NCI-H1436 treated with DMSO at 0.1 percent for 48 hours (cell line): ENCODE measurements around the gene SOX12.
"Not testable (repeated sequence)": the region's sequence is repeated elsewhere in the genome, so short reads cannot be mapped to it uniquely, and the experiment has no call there.

ENCODE experiments used
- DNase-seq: peaks from one replicate; lab custom pipeline; 2025; lab: John Stamatoyannopoulos, UW

Gene SOX12

DNA sequence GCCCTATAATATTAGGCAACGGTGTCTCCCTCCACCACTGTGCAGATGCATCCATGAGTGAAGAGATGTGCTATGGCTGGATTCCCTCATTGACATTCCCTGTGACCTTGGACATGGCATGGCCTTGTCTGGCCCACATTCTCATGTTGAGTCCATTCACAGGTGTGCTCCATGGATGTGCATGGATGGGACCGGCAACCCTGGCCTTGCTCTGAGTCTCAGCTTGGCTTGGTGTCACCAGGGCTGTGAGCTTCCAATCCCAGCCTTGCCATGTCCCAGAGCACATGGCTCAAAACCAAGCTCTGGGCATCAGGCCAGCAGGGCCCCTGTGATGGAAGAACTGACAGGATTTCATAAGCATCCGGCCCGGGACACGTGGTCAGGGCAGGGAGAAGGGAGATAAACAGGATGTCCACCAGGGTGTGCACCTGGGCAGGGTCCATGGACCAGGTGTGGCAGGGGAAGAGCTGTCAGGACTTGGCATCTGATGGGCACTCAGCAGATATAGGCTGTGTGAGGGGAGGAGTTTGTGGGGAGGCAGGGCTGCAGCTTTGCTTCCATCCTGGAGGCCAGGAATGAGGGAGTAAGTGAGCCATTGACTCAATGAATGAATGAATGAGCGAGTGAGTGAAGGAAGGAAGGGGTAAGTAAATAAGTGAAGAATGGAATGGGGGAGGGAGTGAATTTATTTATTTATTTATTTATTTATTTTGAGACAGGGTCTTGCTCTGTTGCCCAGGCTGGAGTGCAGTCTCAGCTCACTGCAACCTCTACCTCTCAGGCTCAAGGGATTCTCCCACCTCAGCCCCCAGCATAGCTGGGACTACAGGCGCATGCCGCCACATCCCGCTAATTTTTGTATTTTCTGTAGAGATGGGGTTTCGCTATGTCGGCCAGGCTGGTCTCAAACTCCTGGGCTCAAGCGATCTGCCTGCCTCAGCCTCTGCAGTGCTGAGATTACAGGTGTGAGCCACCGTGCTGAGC lies 37.2 kb downstream of the SOX12 start:
- DNase-seq: no peak

DNA sequence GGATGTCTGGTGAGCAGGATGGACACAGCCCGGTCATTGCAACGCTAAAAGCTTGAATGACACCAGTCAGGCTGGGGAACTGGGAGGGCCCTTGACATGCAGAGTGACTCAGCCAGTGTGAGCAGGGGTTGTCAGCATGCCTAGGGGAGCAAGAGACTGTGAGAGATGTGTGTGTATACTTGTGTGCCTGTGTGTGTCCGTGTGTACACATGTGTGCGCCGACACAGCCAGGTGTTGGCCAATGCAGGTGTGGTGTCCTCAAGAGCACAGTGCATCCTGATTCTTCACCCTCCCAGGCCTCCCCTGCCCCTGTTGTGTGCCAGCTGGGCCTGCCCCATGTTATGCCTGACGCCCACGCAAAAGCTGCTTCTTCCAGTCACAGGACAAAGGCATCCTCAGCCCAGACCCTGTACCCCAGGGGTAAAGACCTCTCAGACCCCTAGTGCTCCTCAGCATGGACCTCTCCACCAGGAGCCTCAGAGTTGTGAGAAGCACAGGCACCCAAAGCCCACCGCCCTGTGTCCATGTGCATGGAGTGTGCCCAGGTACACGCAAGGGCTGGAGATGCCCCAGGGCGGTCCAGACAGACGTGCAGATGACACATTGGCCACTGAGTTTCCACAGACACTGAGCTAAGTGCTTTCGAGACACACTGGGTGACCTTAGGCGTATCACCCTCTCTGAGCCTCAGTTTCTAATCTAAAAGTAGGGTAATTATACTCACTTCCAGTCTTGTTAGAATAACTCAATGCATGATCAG lies 38.1 kb downstream of the SOX12 start:
- DNase-seq: no peak

DNA sequence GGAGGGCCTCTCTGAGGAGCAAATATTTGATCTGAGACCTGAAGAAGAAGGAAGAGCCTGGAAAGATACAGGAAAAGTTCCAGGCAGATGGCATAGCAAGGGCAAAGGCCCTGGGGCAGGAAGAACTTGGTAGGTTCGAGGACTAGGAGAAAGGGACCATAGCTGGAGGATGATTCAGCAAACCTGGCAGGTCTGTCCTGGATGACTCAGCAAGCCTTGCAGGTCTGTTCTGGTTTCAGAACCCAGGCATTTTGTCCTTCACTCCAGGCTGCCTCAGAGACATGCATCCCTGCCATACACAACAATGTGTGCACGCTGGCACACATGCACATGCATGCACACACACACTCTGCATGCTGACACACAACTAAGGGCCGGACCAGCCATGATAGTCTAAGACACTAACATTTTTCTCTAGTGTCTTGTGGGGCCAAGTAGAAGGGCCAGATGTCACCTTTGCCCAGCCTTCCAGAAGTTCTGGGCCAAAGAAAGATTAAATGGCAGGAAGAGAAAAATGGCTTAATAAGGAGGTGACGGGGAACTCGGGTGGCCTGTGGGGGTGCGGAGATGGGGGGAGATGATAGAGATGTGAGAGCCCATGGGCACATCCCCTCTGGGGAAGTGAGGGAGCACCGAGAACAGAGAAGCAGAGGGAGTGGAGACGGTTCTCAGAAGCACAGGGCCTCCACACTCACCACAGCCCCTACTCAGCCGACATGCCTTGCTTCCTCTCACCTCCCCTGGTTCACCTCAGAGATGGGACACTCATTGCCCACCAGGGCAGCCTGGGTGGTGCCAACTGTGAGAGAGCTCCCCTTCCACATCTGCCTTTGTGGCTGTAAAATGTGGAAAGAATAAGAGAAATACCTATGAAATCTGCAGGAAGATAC lies 39.8 kb downstream of the SOX12 start:
- no peak for DNase-seq

DNA sequence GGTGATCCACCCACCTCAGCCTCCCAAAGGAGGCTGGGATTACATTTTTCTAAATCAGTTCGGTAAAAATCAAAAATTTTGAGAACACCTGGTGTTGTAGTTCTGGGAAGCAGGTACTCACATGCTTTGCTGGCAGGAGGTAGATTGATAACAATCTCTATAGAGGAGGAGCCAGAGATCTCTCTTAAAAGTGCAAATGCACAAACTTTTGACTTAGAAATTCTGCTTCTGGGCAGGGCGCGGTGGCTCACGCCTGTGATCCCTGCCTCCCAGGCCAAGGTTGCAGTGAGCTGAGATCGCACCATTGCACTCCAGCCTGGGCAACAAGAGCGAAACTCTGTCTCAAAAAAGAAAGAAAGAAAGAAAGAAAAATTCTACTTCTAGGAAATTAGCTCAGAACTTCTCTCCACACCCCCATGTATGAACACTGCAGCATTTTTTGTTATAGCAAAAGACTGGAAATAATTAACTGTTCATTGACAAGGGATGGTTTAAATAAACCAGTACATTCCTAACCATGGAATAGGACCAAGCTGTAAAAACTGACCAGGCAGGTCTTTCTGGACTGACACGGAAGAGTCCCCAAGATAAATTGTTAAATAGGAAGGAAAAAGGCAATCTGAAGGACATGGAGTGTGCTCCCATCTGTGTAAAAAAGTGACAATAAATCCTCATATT lies 40.8 kb downstream of the SOX12 start:
- DNase-seq: no peak

DNA sequence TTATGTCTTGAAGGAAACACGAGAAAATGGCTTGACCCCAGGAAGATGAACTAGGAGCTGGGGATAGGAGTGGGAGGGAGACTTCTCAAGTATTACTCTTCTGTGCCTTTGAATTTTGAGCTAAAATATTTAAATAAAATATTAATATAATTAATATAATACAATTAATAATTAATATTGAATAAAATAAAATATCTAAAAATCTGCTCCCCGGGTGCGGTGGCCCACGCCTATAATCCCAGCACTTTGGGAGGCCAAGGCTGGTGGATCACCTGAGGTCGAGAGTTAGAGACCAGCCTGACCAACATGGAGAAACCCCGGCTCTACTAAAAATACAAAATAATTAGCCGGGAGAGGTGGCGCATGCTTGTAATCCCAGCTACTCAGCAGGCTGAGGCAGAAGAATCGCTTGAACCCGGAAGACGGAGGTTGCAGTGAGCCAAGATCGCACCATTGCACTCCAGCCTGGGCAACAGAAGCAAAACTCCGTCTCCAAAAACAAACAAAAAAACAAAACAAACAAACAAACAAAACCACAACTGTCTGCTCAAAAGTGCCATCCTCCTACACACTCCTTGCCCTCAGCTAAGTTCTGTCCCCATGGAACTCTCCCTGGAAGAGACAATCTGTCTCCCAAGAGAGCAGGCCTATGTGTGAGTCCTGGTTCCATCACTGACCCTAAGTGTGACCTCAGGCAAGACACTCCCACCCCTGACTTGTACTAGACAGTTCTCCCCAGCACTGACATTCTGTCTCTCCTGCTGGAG lies 41.5 kb downstream of the SOX12 start:
- DNase-seq: no peak

DNA sequence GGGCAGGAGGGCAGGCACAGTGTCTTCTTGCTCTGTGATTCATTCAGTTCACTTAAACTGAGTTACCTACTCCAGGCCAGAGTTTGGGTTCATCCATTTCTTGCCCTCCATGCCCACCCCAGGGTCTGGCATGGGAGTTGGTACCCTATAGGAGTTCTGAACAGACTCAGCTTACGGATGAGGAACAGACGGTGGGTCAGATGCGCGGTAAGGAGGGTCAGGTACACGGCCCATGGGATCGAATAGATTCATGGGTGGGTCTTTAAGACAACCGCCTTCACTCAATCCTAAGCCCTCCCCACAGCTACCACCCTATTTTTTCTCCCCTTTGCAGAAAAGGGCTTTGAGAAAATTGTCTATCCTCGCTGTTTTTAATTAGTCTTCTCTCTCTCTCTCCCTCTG lies 42.1 kb downstream of the SOX12 start:
- DNase-seq: no peak

DNA sequence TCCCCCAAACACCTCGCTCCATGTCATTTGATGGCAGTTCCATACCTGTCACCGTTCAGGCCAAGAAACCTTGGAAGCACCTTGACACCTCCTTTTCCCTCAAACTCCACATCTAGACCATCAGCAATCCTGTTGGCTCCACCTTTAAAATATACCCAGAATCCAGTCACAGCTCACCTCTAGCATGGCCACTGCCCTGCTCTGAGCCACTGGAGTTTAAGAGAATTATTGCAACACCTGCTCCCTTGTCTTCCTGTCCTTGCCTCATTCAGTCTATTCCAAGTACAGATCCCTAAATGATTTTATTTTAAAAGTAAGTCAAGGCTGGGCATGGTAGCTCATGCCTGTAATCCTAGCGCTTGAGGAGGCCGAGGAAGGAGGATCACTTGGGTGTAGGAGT lies 43.6 kb downstream of the SOX12 start:
- DNase-seq: no peak

DNA sequence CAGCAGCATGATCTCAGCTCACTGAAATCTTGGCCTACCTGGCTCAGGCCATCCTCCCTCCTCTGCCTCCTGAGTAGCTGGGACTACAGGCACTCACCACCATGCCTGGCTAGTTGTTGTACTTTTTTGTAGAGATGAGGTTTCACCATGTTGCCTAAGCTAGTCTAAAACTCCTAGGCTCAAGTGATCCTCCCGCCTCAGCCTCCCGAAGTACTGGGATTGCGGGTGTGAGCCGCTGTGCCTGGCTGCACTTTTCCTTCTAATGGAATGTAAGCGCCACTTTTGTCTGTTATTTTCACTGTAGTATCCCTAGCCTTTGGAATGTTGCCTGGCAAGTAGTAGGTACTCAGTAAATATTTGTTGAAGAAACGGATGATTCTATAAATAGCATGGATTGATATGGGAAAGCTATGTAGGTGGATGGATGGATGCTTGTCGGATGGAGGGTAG lies 44.8 kb downstream of the SOX12 start:
- DNase-seq: no peak

DNA sequence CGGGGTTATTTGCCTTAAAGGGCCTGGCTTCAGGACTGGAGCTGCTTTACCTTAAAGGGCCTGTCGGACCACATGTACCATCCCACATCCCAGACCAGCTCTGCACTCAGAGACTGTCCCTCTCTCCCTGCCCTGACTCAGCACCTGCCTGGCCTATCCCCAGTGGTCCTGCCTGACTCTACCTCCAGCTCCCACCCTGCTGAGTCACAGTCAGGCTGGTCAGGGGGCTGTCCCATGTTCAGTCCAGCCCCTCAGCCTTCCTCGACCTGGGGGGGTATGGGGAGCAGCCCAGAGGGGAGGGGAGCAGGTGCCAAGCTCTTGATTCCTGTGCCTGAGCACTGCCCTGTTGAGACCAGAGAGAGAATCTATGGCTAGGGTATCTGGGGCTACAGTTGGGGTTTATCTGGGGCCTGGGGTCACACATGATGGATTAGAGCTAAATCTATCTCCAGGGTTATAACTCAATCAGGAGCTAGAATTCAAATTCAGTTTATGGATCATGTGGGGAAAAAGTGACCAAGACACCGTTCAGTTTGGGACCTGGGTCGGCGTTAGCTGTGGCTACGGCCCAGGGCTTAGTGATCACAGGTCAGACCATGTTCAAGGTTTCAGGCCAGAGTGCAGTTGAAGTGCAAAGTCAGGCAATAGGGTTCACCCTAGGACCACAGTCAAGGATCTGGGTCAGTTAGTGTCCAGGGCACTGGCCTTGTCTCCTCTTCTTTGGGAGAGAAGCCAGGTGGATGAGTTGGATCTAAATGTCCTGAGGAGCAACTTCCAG lies 45.8 kb downstream of the SOX12 start:
- no peak for DNase-seq

DNA sequence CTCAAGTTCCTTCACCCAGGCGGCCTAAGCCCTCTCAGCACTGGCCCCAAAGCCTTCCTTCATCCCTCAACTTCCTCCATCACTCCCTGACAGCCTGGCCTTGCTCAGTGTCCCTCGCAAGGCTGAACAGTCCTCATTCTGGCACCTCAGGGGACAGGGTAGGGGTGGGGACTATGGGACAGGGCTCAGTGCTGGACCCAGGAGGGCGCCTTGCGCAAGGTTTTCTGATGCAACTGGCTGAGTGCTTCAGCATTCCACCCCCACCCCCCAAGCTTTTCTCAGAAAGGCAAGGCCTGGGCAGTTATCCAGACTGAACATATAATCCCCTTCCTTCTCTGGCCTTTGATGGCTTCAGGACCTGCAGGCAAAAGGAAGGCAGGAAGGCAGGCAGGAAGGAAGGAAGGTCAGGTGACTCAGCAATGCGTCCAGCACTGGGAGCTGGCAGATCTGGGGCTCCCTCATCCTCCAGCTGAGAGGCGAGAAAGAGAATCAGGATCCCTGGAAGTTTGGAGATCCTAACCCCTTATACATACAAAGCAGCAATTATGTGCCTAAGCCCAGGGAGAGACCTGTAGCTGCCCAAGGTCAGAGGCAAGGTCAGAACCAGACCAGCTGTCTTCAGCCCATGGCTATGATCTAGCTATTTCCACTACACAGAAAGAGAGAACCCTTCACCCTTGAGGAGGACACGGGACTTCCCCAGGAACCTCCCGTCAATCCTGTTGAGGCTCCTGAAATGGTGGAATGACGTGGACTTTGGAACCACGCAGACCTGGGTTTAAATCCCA lies 46.6 kb downstream of the SOX12 start:
- DNase-seq: no peak

DNA sequence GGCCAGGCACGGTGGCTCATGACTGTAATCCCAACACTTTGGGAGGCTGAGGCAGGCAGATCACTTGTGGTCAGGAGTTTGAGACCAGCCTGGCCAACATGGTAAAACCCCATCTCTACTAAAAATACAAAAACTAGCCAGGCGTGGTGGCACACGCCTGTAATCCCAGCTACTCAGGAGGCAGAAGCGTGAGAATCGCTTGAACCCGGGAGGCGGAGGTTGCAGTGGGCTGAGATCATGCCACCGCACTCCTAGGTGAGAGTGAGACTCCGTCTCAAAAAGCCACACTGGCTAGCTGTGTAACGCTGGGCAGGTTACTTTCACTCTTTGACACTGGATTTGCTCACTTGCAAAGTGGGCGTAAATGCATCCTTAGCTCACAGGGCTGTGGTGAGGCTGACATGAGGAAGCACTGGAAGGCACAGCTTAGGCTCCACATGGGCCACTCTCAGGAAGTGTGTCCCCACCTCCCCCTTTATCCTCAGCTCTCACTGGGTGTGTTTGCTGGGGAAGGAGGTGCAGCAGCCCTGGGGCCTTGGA lies 47.3 kb downstream of the SOX12 start:
- DNase-seq: not testable (repeated sequence)

DNA sequence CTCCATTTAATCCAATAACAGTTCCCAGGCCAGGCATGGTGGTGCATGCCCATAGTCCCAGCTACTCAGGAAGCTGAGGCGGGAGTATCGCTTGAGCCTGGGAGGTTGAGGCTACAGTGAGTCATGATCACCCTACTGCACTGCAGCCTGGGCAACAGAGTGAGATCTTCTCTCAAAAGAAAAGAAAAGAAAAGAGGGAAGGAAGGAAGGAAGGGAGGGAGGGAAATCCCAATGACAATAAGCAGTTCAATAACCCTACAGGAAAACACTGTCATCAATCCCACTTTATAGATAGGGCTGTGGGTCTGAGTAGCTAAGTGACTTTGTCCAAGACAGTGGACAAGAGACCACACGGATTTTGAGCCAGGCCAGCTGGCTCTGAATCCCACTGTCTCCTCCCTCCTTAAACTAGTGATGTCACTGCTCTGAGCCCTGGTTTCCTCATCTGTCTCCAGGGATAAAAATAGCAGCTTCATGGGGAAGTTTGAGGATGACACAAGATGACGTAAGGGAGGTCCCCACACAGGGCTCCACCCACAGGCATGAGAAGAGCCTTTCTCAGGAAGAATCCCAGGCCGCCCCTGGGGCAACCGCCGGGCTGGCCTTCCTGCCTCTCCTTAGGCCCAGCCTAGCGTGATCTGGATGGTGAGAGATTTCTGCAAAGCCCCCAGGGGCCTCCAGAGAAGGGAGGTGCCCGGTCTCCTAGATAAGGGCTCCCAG lies 48.0 kb downstream of the SOX12 start:
- DNase-seq: no peak

DNA sequence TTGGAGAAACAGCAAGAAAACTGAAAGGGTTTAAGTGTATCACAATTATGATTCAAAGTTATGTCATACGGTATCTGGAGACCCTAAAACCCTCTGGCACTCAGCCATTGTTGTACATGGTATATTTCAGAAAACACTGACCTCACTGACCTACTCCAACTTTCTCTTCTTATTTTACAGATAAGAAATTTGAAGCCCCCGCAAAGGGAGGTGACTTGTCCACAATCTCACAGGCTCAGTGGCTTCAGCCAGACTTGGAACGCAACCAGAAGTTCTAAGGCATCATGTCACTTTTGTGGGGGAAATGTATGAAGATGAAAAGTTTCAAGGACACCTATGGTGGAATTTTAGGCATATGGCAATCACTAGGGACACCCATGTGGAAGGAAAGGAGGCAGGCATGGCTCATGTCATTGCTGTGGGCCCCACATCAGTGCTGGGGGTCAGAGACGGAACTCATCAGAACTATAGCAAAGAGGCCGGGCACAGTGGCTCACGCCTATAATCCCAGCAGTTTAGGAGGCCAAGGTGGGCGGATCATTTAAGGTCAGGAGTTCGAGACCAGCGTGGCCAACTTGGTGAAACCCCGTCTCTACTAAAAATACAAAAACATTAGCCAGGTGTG lies 50.0 kb downstream of the SOX12 start:
- no peak for DNase-seq

DNA sequence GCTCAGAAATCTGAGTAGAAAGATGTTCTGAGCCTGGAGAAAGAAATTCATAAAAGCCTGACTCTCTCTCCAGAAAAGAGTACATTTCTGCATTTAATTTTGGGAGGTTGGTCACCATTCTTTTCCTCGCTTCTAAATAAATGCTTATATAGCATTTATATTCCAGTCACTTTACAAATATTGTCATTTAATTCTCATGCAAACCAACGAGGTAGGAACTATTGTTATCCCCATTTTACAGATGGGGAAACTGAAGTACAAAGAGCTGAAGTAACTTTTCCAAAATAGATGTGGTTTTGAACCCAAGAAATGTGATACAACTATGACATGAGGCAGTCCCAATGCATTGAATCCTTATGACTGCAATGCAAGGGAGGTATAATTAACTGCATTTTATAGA lies 50.7 kb downstream of the SOX12 start:
- DNase-seq: no peak

DNA sequence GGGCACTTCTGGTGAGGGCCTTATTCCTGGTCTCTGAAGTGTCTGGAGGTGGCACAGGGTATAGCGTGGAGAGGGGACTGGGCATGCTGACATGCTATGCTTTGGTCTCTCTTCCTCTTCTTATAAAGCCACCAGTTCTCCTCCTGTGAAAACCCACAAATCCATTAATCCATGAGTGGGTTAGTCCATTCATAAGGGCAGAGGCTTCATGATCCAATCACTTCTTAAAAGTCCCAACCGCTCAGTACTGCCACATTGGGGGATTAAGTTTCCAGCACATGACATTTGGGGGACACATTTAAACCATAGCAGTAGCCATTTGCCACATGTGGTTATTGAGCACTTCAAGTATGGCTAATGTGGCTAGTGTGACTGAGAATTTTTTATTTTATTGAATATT lies 51.4 kb downstream of the SOX12 start:
- no peak for DNase-seq

DNA sequence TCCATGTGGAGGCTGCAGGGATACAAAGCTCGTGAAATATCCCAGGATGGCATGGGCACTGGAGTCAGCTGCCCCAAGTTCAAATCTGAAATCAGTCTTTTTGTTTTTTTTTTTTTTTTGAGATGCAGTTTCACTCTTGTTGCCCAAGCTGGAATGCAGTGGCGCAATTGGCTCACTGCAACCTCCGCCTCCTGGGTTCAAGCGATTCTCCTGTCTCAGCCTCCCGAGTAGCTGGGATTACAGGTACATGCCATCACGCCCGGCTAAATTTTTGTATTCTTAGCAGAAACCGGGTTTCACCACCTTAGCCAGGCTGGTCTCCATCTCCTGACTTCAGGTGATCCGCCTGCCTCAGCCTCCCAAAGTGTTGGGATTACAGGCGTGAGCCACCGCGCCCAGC lies 52.2 kb downstream of the SOX12 start:
- DNase-seq: not testable (repeated sequence)

DNA sequence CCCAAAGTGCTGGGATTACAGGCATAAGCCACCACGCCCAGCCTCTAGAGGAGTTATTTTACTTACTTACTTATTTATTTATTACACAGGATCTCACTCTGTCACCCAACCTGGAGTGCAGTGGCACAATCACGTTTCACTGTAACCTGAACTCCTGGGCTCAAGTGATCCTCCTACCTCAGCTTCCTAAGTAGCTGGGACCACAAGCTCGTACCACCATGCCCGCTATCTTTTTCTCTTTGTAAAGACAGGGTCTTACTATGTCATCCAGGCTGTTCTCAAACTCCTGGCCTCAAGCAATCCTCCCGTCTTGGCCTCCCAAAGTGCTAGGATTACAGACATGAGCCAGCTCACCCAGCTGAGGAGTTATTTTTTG lies 53.6 kb downstream of the SOX12 start:
- no peak for DNase-seq
